Neural crest cell (in vitro differentiated cells): Measurements from ENCODE around the gene NUTF2. TPM values are rescaled to one million over a fixed set of nuclear protein-coding genes. Genes with fewer than 3 reads are reported as not detected.

ENCODE experiments used
- DNase-seq: peaks from one replicate; pipeline ENCODE4 v3.0.0; 2021; ENCODE audit warnings: low read depth, mixed read lengths, low spot score
- H3K27ac Mint-ChIP-seq: one replicate; pipeline ENCODE4 v1.8.0; 2021; ENCODE audit warnings: mild to moderate bottlenecking, mixed read lengths; ENCODE audit not compliant: unreplicated experiment
- H3K27me3 Mint-ChIP-seq: 2 replicates; pipeline ENCODE4 v1.8.0; 2021; ENCODE audit warnings: low read depth, mild to moderate bottlenecking, mixed read lengths
- H3K36me3 Mint-ChIP-seq: 2 replicates; pipeline ENCODE4 v1.8.0; 2021; ENCODE audit warnings: low read depth, mild to moderate bottlenecking, mixed read lengths
- H3K4me1 Mint-ChIP-seq: 2 replicates; pipeline ENCODE4 v1.8.0; 2021; ENCODE audit warnings: mixed read lengths
- H3K4me3 Mint-ChIP-seq: one replicate; pipeline ENCODE4 v1.8.0; 2021; ENCODE audit warnings: mild to moderate bottlenecking, mixed read lengths
- H3K9me3 Mint-ChIP-seq: 2 replicates; pipeline ENCODE4 v1.8.0; 2021; ENCODE audit warnings: mixed read lengths
- CTCF ChIP-seq: fragments of 200-600 bp; sonication (generic); conservative IDR thresholded peaks from 2 replicates; pipeline ENCODE4 v1.5.0; 2021; ENCODE audit warnings: antibody characterized with exemption, mild to moderate bottlenecking
- total RNA-seq: library from RNA; stranded (reverse); gene quantifications from 2 replicates; pipeline ENCODE4 v1.2.1, GENCODE V29; 2021

Gene NUTF2
- total RNA-seq, 1 donor from 2014 or later: 185 TPM

GRCh38 chr16:67869653-67870052 lies 22.9 kb downstream of the NUTF2 start:
- H3K4me1 Mint-ChIP-seq: peaks cover 20% of the 10 kb centered on the region
- no peak for TF ChIP-seq CTCF
- H3K27ac Mint-ChIP-seq: no peak overlapping the region
- H3K9me3 Mint-ChIP-seq: no peaks in the 10 kb centered on the region
- no peak for DNase-seq
- no peaks in the 10 kb centered on the region for H3K27me3 Mint-ChIP-seq
- no peak overlapping the region for H3K4me3 Mint-ChIP-seq
- peaks cover 11% of the 10 kb centered on the region for H3K36me3 Mint-ChIP-seq

GRCh38 chr16:67871256-67871655 lies 24.5 kb downstream of the NUTF2 start:
- Mint-ChIP-seq H3K36me3 (peaks cover 10% of the 10 kb centered on the region), H3K27me3 (no peaks in the 10 kb centered on the region), H3K9me3 (no peaks in the 10 kb centered on the region), H3K27ac (no peak overlapping the region), H3K4me1 (peaks cover 28% of the 10 kb centered on the region), H3K4me3 (peak overlapping the region; percentile 95)
- no peak for TF ChIP-seq CTCF
- no peak for DNase-seq

GRCh38 chr16:67872131-67872630 lies 25.4 kb downstream of the NUTF2 start:
- Mint-ChIP-seq H3K4me3 (peak overlapping the region; percentile 95), H3K9me3 (no peaks in the 10 kb centered on the region), H3K27me3 (no peaks in the 10 kb centered on the region), H3K4me1 (peaks cover 28% of the 10 kb centered on the region), H3K27ac (peak overlapping the region; percentile 35), H3K36me3 (peaks cover 7% of the 10 kb centered on the region)
- TF ChIP-seq CTCF: no peak
- no peak for DNase-seq

GRCh38 chr16:67872631-67873434 lies 26.1 kb downstream of the NUTF2 start, which contains the start of gene EDC4:
Gene EDC4 (plus strand): TSS chr16:67873052. CDS start chr16:67873262, 210 bp downstream.
- Mint-ChIP-seq H3K27me3 (no peaks in the 10 kb centered on the region), H3K9me3 (no peaks in the 10 kb centered on the region), H3K36me3 (peaks cover 8% of the 10 kb centered on the region), H3K4me3 (peak within 1 kb of the TSS; percentile 95), H3K27ac (peak within 1 kb of the TSS; percentile 94), H3K4me1 (peaks cover 28% of the 10 kb centered on the region)
- DNase-seq: peak; percentile 71
- no peak for TF ChIP-seq CTCF

- no peak for TF ChIP-seq CTCF
- H3K4me3 Mint-ChIP-seq: peak overlapping the region; percentile 95
- peaks cover 9% of the 10 kb centered on the region for H3K36me3 Mint-ChIP-seq
- H3K4me1 Mint-ChIP-seq: peaks cover 28% of the 10 kb centered on the region
- H3K27me3 Mint-ChIP-seq: no peaks in the 10 kb centered on the region
- peak overlapping the region; percentile 94 for H3K27ac Mint-ChIP-seq
- H3K9me3 Mint-ChIP-seq: no peaks in the 10 kb centered on the region
- DNase-seq: peak; percentile 17
These were observed 27.0 kb downstream of the NUTF2 start for GRCh38 chr16:67873435-67874370.
